Stimulated activated CD4-positive, alpha-beta T cell treated with anti-CD3 and anti-CD28 coated beads, Interleukin-1b, Interleukin-23, amount 100 ng/mL, for 1 hour (primary cell): ENCODE results near the gene TRAM2.

ENCODE experiments used
- DNase-seq, 2 donors: peaks; one replicate each; pipeline ENCODE4 v3.0.0-alpha.2; 2020; ENCODE audit warnings: low read depth in 2 of 2

The TRAM2 gene, protein sequence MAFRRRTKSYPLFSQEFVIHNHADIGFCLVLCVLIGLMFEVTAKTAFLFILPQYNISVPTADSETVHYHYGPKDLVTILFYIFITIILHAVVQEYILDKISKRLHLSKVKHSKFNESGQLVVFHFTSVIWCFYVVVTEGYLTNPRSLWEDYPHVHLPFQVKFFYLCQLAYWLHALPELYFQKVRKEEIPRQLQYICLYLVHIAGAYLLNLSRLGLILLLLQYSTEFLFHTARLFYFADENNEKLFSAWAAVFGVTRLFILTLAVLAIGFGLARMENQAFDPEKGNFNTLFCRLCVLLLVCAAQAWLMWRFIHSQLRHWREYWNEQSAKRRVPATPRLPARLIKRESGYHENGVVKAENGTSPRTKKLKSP

DNA sequence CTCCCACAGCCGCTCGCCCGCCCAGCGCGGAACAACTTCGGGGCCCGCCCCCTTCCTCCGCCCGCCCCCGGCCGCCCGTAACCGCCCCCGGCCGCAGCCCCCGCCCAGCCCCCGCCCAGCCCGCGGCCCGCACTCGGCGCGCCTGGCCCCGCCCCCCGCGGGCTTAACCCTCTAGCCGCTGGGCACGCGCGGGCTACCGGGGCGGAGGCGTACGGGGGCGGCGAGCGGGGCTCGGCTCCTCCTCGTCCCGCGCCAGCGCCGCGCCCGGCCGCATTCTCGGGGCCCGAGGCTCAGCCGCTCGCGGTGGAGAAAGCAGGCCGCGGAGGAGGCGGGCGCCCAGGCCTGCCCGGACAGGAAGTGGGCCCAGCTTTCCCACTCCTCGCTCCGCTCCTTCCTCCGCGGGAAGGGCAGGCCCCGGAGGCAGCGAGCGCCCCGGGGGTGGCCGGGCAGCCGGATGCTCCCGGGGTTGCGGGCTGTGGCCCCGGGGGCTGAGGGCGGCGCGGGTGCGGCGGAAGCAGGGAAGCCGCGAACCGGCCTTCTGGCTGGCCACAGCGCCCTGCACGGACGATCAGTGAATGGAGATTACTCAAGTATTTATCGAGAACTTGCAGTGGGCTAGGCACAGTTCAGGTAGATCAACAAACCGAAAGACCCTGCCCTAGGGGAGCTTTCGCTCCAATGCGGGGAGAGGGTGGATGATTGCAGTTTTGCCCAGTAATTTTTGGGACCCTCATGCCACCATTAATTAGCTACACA, at the start of gene TRAM2:
Gene TRAM2, minus strand, starts transcription at position 39 of the 756 bp plus-strand sequence. CDS start 145 bp downstream, outside the sequence.
- peak; percentile 54 to 62 for DNase-seq

DNA sequence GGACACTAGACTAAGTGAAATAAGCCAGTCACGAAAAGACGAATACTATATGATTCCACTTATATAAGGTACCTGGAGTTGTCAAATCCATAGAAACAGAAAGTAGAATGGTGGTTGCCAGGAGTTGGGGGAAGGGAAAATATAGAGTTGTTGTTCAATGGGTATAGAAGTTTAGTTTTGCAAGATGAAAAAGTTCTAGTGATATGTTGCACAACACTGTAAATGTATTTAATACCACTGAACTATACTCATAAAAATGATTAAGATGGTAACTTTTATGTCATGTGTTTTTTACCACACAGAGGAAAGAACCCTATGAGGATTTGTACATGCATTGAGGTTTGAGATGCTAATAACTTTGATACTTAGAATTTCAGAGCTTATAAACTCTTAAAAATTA, 46.0 kb upstream of the TRAM2 start:
- DNase-seq = no peak

DNA sequence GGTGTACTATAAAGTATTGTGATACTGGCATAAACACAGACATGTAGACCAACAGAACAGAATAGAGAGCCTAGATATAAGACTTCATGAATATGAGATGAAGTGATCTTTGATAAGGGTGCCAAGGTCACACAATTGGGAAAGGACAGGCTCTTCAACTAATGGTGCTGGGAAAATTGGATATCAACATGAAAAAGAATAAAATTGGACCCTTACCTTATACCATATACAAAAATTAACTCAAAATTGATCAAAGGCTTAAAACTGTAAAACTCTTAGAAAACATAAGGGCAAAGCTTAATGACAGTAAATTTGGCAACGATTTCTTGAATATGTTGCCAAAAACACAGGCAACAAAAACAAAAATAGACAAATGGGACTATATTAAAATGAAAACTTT, 44.8 kb upstream of the TRAM2 start:
- DNase-seq = no peak

DNA sequence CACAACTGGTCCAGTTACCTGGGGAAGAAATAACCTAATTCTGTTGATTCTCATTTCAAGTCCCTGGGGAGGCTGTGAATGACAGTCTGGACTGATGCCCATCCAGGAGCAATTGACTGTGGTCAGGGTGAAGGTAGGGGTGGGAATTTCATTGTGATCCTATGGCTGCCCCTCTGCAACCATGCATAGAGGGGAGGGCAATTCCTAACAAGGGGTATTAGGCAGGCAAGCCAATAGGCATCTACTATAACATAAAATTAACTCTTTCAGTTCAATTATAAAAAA, 44.0 kb upstream of the TRAM2 start:
- DNase-seq = no peak

DNA sequence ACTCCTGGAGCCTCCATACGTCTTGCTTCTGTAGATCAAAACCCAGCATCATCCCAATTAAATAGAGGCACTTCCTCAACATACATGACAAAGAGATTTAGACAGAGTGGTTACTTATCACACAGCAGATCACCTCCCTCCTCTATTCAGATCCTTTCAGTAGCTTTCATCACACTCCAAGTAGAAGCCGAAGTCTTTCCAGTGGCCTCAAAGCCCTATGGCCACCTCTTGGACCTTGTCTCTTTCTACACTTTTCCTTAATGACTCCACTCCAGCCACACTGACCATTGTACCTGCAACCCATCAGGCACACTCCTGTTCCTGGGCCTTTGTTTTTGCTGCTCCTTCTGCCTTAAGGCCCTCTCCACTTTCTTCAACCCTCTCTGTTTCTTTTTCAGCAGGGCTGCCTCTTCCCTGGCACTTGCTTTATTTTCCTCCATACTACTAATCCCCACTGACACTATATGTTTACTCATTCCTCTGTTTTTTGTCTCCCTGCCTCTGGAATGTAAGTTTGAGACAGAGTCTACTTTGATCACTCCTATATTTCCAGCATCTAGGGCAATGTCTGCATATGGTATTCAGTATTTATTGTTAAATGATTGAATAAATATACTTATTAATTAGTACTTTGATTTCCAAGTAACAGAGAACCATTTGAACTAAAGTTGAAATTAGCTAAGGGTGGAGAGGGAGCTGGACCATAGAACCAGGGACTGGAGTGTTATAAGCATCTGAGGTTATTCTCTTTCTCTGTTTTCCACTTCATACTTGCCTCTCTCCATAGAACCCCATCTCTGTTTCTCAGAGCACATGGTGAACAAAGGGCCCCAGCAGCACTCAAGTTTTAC, 43.4 kb upstream of the TRAM2 start:
- no peak for DNase-seq

DNA sequence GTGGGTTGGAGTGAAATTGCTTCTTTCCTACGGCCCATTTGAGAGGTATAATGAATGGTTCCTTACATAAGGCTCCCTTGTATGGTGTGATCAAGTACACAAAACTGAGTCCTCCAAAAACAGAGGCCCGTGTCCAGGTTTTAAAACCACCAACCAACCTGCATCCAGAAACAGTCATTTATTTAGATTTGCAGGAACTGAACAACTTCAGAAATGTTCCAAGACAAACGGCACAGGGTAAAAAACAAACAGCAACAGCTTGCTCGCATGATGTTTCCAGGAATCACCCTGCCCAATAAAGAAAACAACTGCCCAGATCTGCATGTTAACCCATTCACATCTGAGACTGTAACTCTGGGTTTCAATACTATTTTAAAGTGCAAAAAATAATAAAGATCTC, 40.2 kb upstream of the TRAM2 start:
- no peak for DNase-seq

DNA sequence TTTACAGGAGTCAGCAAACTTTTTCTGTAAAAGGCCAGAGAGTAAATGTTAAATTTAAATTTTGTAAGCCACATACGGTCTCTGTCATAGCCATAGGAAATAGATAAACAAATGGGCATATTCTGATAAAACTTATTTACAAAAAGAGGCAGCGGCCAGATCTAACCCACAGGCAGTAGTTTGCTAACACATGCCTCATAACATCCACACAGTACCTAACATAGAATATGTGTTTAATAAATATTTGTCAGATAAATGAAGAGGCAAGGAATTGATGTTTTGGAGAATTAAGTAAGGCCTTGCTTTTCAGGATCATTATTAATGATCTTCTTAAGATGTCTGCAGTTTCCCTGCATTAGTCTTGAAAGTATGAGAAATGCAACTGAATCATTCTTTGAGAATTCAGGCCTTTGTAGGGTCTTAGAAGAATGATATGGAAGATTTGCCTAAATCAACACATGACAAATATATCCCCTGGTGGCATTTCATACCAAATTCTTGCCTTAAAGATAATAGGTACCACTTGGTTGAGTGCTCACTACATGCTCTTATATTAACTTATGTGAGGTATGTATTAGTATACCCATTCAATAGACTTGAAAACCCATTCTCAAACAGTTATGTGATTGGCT, 39.3 kb upstream of the TRAM2 start:
- no peak for DNase-seq

DNA sequence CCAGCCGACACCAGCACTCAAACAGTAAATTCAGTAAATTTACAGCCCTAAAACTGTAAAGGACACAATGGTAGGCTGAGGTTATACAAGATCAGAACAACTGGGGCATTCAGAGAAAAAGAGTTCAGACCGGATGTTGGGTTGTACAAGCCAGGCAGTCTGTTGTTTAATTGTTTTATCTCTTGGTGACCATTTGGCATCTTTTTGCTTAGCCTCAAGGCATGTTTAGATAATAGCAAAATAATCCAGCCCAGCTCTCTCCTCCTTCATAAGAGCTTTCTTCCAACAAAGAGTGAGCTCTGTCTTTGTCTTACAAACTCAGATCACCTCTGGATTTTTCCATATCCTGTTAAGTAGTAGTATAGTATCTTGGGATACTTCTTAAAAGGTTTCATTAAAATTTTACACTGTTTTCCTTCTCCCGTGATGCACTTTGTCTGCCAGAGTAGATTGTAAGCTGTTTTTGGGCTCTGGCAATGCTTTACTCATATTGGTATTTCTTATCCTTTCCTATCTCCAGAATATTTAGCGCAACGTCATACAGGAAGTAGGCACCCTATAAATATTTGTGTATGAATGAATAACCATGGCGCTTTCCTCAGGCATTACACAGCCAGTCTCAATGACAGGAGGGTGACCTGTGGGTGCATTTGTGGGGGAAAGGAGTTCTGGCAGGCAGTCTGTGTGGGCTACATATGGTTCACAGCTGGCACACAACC, 35.6 kb upstream of the TRAM2 start:
- no peak for DNase-seq

DNA sequence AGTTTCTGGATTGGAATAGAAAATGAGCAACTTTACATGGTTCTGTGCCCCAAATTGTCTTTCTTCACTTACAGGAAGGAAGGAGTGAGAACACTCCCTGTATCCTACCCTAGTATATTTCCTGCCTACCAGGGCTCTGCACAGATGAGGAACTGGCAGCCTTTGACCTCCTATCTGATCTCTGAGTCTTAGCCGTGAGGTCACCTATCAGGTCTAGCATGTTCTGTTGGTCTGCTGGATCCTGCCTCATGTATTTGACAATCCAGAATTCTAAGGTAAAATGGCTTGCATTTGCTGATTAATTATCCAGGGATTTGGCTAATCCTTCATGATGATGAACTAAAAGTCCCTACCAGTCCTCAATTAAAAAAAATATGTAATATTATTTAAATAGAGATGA, 35.0 kb upstream of the TRAM2 start:
- DNase-seq = no peak

DNA sequence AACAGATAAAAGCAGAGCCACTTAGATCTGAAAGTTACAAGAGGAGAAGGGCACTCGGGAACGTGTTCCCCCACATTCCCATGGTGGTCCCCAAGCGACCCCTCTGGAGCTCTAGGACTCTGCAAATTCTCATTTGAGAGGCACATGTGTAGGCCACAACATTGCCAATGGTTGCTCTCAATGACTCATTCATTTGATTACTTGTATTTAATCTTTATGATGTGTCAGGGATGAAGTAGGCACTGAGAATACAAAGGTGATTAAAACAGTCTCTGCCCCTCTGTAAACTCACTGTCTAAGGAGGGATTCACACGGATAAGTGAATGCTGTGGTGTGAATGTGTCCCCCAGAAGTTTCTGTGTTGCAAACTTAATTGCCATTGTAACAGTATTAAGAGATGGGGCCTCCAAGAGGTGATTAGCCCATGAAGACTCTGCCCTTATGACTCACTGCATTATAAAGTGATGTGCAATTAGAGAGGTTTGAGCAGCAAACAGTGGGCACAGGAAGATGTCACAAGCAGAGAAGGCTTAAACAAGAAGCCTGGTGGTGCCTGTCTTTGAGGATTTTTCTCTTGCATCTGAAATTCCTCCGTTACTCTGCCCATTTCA, 34.0 kb upstream of the TRAM2 start:
- DNase-seq = no peak

DNA sequence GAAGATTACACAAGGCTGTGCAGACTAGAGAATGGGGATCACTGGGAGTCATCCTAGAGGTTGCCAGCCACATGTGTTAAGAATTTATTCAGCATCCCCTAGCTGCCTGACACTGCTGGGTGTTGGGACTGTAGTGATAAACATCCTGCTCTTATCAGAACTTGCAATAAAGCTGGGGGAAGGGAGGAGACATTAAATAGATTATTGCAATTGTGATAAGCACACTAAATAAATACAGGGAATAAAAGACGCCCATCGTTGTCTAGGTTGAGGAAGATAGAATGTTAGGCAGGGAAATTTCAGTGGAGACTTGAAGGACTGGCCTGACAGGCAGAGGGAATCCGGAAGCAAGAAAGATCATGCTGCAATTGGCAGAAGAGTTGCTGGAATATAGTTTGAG, 33.2 kb upstream of the TRAM2 start:
- DNase-seq = no peak

DNA sequence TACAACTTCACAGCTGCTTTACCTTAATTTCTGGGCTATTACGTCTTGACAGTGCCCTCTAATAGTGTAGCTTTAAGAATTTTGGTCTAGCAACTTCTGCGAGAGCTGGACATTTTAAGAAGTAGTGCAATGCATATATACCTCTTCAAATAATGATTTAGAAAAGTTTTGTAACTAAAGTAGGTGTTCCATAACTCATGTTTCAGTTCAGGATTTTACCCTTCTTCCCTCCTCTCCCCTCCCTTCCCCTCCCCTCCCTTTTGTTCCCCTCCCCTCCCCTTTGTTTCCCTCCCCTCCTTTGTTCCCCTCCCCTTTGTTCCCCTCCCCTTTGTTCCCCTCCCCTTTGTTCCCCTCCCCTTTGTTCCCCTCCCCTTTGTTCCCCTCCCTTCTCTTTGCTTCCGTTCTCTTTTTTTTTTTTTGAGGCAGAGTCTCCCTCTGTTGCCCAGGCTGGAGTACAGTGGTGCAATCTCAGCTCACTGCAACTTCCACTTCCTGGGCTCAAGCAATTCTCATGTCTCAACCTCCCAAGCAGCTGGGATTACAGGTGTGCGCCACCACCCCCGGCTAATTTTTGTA, 28.8 kb upstream of the TRAM2 start:
- DNase-seq = no peak

DNA sequence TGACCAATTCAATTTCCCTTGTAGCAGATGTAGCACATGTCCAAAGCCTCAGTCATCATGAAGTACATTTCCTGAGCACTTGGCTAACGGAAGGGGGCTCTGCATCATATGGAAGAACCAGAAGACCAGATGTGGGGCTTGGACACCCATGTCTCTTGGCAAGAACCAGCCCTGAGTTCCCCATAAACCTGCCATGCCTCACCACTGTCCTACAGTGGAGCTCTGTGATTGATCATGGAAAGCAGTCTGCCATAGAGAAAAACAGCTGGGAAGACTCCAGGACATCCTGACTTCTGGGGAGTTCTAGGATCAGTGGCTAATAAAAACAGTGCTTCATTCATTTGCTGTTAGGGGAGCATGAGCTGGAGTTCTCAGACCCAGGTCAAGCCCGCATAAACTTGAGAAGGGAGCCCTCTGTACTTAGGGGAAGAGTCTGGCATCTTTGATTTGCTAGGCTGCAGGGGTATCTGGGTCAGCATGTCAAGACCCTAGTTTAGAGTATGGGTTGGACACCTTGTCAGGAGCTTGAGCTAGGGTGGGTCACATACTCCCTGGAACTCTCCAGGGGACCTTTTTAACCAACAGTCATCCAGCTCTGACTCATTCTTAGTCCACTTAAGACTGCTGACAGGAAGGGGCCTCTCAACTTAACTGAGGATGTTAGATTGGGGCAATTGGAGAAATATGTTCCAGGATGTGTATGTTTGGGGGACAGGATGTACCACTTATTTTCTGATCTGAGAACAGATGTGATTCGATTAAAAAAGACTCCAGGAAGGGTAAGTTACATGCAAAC, 26.3 kb upstream of the TRAM2 start:
- DNase-seq = no peak

DNA sequence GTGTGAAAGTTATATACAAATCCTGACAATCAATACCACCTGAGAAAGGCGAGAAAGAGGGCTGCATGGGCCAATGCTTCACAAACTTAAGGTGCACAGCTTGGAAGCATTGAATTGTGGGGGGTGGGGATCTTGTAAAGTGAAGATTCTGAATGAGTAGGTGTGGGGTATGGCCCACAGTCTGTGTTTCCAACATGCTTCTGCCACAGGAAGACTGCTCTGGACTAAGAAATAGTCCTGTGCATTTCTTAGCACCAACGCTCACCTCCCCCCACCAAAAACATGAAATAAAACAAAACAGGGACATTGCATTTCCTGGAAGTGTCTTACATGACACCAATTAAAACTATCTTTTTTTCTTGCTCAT, 21.9 kb upstream of the TRAM2 start:
- no peak for DNase-seq

DNA sequence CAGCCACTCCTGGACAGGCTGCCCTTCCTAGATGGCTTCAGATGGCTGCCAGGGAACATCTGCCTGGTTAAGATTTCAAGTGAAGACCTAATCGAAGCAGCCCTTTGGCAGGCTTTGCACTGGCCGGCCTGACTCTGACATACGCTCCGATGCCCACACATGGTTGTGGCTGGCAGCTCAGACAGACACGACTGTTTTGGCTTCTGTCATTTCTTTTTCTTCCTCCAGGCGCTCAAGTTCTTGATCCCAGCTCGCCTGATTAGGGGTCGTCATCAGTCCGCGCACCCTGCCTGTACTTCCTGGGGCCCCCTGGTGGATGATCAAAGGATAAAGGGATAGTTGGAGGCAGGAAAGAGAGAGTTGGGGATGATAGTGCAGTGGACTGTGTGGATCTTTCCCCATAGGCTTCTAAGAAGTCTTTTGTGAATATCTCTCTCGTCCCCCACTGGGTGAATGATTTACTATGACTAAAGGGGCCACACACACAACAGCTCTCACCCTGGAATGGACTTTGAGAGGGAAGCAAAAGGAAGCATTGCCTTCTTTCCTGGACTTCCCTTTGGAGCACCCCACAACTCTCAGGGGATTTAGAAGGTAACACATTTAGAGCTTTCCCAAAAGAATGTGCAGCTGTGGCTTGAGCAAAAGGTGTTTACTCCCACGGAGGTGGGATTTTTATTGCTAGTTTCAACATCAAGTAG, 21.4 kb upstream of the TRAM2 start:
- DNase-seq = no peak

DNA sequence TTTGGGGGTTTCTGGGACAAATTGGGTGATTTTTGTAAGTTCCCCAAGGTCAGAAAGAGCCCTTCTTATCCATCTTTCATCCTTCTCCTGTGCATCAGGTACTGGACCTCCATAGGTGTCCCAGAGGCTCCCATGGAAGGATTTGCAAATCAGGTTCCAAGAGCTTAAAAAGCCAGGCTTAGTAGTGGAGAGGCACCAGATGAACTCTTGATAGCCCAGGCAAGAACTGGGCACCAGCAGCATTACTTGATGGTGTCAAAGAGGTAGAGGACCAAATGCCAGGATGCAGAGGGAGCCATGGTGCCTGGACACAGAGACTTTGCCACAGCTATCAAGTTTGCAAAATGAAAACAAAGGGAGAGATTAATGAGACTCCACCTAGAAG, 20.9 kb upstream of the TRAM2 start:
- DNase-seq = no peak

DNA sequence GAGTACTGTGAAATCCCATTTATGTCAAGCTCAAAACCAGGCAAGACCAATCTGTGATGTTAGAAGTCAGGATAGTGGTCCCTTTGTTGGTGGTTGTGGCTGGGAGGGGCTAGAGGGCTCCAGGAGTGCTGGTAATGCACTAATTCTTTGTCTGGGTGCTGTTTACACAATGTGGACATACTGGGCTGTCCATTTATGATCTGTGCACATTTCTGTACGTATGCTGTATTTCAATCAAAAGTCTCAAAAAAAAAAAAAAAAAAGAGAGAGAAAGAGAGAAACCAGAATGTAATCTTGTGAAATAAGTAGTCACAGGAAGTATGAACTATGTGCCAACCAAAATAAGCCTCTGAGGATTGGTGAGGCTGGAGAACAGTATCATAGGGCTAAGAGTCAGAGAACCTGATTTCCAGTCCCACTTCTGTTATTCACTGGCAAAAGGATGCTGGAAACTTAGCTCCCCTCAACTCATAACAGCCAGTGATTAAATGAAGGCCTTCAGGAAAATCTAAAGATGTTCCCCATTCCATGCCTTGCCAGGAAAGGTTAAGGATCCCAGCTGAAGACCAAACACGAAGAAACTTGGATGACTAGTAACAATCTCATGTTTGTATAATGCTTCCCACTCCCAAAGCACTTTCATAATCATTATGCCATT, 19.6 kb upstream of the TRAM2 start:
- DNase-seq = no peak

DNA sequence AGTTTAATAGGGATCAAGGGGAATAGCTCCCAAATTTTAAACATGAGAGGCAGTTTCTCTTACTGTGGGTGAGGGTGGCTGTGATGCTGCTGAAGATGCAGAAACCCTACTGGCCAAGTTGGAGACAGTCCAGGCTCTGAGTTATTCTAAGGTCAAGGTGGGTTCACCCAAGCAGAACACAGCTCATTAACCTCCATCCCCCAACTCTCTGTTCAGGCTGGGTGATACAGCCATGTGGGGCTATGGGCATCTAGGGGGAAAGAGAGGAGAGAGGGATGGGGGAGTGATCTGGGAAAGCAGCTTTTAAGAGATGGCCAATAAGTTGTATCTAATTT, 18.9 kb upstream of the TRAM2 start:
- DNase-seq = no peak
